ENCODE measurements around the gene URB2. TPM values are rescaled to one million over a fixed set of nuclear protein-coding genes. Genes with fewer than 3 reads are reported as not detected.
A peak's percentile ranks its signal among the peaks of the same experiment; 100 is the strongest.
"Not testable (repeated sequence)": the region's sequence is repeated elsewhere in the genome, so short reads cannot be mapped to it uniquely, and the experiment has no call there.

The URB2 gene
- total RNA-seq, 6 experiments from 2014 or later = 3.7 to 7.6 (median 3.9) TPM

- ATAC-seq = no peak
- TF ChIP-seq CTCF (IDR thresholded peaks at IDR 0.05) (no peak), POLR2A (IDR thresholded peaks at IDR 0.05) (no peak)
- Histone ChIP-seq H3K27me3 (no peaks in the 10 kb centered on the region), H3K4me1 (peaks cover 0 to 14% (median 6%) of the 10 kb centered on the region in 4 donors), H3K27ac (no peak overlapping the region), H3K9me3 (no peaks in the 10 kb centered on the region), H3K4me3 (no peak overlapping the region), H3K36me3 (peaks cover 0 to under 1% (median under 1%) of the 10 kb centered on the region in 4 donors)
- no peak for DNase-seq
- intact Hi-C loops (cut with DNase I) = no loop called here
Measured at GRCh38 chr1:229619002-229619401, 7.0 kb upstream of the URB2 start.

- intact Hi-C loops (cut with DNase I) = loop anchor here (5.0 to 10.0 kb wide), 2 partner anchors 45 to 57 kb away; no protein-coding TSS in a partner anchor
Measured at GRCh38 chr1:229619614-229620013, 6.4 kb upstream of the URB2 start.

GRCh38 chr1:229620876-229621275 is 5.2 kb upstream of the URB2 start:
- TF ChIP-seq CTCF (IDR thresholded peaks at IDR 0.05) (no peak), POLR2A (IDR thresholded peaks at IDR 0.05) (no peak)
- peak in 1 of 3 donors; percentile 77 for DNase-seq
- no peak overlapping the region for H3K4me3 ChIP-seq
- H3K4me1 ChIP-seq = peaks cover 0 to 22% (median 10%) of the 10 kb centered on the region in 4 donors
- no peaks in the 10 kb centered on the region for H3K36me3 ChIP-seq
- WGBS (ENCODE audit: insufficient coverage, low coverage, low lambda C conversion rate, missing lambda C conversion rate) = 24% methylated on average over 3 of the region's 3 CpGs
- H3K9me3 ChIP-seq = no peaks in the 10 kb centered on the region
- no peaks in the 10 kb centered on the region for H3K27me3 ChIP-seq
- H3K27ac ChIP-seq = peak overlapping the region in 1 of 3 donors; percentile 33
- ATAC-seq = peak; percentile 70 to 83 (median 76)
- intact Hi-C loops (cut with DNase I) = loop anchor here (5.0 to 10.0 kb wide), 2 partner anchors 46 to 59 kb away; no protein-coding TSS in a partner anchor

More at GRCh38 chr1:229619614-229620013, 6.4 kb upstream of the URB2 start:
- Histone ChIP-seq H3K27me3 (no peaks in the 10 kb centered on the region), H3K27ac (no peak overlapping the region), H3K4me1 (peaks cover 0 to 21% (median 8%) of the 10 kb centered on the region in 4 donors), H3K36me3 (no peaks in the 10 kb centered on the region), H3K9me3 (no peaks in the 10 kb centered on the region), H3K4me3 (no peak overlapping the region)
- no peak for TF ChIP-seq POLR2A (IDR thresholded peaks at IDR 0.05)
- no peak for TF ChIP-seq CTCF (IDR thresholded peaks at IDR 0.05)
- DNase-seq (no peak), ATAC-seq (no peak)
- 95% methylated on average over 5 of the region's 5 CpGs for WGBS (ENCODE audit: insufficient coverage, low coverage, low lambda C conversion rate, missing lambda C conversion rate)

- intact Hi-C loops (cut with DNase I) = loop anchor here (5.0 to 10.0 kb wide), 2 partner anchors 47 to 59 kb away; no protein-coding TSS in a partner anchor
- Histone ChIP-seq H3K27ac (no peak overlapping the region), H3K36me3 (no peaks in the 10 kb centered on the region), H3K4me3 (no peak overlapping the region), H3K4me1 (peaks cover 0 to 24% (median 10%) of the 10 kb centered on the region in 4 donors), H3K9me3 (no peaks in the 10 kb centered on the region), H3K27me3 (no peaks in the 10 kb centered on the region)
- ATAC-seq (no peak), DNase-seq (no peak)
- no peak for TF ChIP-seq CTCF (IDR thresholded peaks at IDR 0.05)
- no peak for TF ChIP-seq POLR2A (IDR thresholded peaks at IDR 0.05)
- WGBS (ENCODE audit: insufficient coverage, low coverage, low lambda C conversion rate, missing lambda C conversion rate) = 100% methylated on average over 2 of the region's 2 CpGs
Measured at GRCh38 chr1:229621663-229622062, 4.4 kb upstream of the URB2 start.

GRCh38 chr1:229622641-229623120 is 3.4 kb upstream of the URB2 start:
- not testable (repeated sequence) for H3K36me3 ChIP-seq, H3K9me3 ChIP-seq, H3K4me3 ChIP-seq, H3K27me3 ChIP-seq, ATAC-seq, H3K27ac ChIP-seq, DNase-seq
- intact Hi-C loops (cut with DNase I) = loop anchor here (5.0 to 10.0 kb wide), 2 partner anchors 48 to 60 kb away; no protein-coding TSS in a partner anchor
- H3K4me1 ChIP-seq = peaks cover 0 to 34% (median 15%) of the 10 kb centered on the region in 4 donors
- 87% methylated on average over 10 of the region's 10 CpGs for WGBS (ENCODE audit: insufficient coverage, low coverage, low lambda C conversion rate, missing lambda C conversion rate)

Data from right lobe of liver (tissue), 6 donors.